ENCODE measurements around the gene MST1R.

The MST1R gene

GRCh38 chr3:49839193-49839809, 64.4 kb downstream of the MST1R start:
- DNase-seq (ENCODE audit: low read depth in 2 of 2) = peak; percentile 70 to 71
